Smooth muscle cell (in vitro differentiated cells): ENCODE results near the gene OSBPL6. TPM values are rescaled to one million over a fixed set of nuclear protein-coding genes. Genes with fewer than 3 reads are reported as not detected.
"Not testable (repeated sequence)": the region's sequence is repeated elsewhere in the genome, so short reads cannot be mapped to it uniquely, and the experiment has no call there.

ENCODE experiments used
- DNase-seq: peaks from one replicate; lab custom pipeline; 2025; ENCODE audit not compliant: unreplicated experiment; lab: John Stamatoyannopoulos, UW
- H2AFZ ChIP-seq: fragments of 200-600 bp; sonication (generic); 2 replicates; pipeline ENCODE4 v1.6.0; 2016; ENCODE audit warnings: antibody characterized with exemption, low read depth, mild to moderate bottlenecking
- H3F3A ChIP-seq: fragments of 200-600 bp; sonication (generic); 2 replicates; pipeline ENCODE4 v1.6.0; 2017; ENCODE audit warnings: antibody characterized with exemption, low read depth
- H3K27ac ChIP-seq: fragments of 200-600 bp; sonication (generic); 2 replicates; pipeline ENCODE4 v1.5.1; 2016; ENCODE audit warnings: low read depth, mild to moderate bottlenecking
- H3K27me3 ChIP-seq: fragments of 200-600 bp; sonication (generic); 2 replicates; pipeline ENCODE4 v1.6.1; 2016; ENCODE audit warnings: low read depth, mild to moderate bottlenecking
- H3K36me3 ChIP-seq: fragments of 200-600 bp; sonication (generic); 2 replicates; pipeline ENCODE4 v1.5.1; 2016; ENCODE audit warnings: low read depth
- H3K4me1 ChIP-seq: fragments of 200-600 bp; sonication (generic); 2 replicates; pipeline ENCODE4 v1.5.1; 2016; ENCODE audit warnings: low read depth
- H3K4me2 ChIP-seq: fragments of 200-600 bp; sonication (generic); 2 replicates; pipeline ENCODE4 v1.6.0; 2016; ENCODE audit warnings: mild to moderate bottlenecking
- H3K4me3 ChIP-seq: fragments of 200-600 bp; sonication (generic); 2 replicates; pipeline ENCODE4 v1.5.1; 2016; ENCODE audit warnings: mild to moderate bottlenecking
- H3K79me2 ChIP-seq: fragments of 200-600 bp; sonication (generic); 2 replicates; pipeline ENCODE4 v1.6.0; 2016; ENCODE audit warnings: low read depth, mild to moderate bottlenecking
- H3K9ac ChIP-seq: fragments of 200-600 bp; sonication (generic); 2 replicates; pipeline ENCODE4 v1.6.0; 2016; ENCODE audit warnings: low read depth
- H3K9me3 ChIP-seq: fragments of 200-600 bp; sonication (generic); replicated peaks from 2 replicates; pipeline ENCODE4 v1.5.1; 2016; ENCODE audit warnings: low read depth
- H4K20me1 ChIP-seq: fragments of 200-600 bp; sonication (generic); 2 replicates; pipeline ENCODE4 v1.6.0; 2016; ENCODE audit warnings: low read depth
- CTCF ChIP-seq: fragments of 200-600 bp; sonication (generic); IDR thresholded peaks from 2 replicates; pipeline ENCODE4 v1.5.1; 2017; ENCODE audit warnings: borderline replicate concordance, mild to moderate bottlenecking, antibody characterized with exemption; ENCODE audit not compliant: insufficient read depth, poor library complexity, severe bottlenecking
- WGBS: methylation state at CpG from one replicate; pipeline ENCODE4 v1.1.7; 2016; ENCODE audit warnings: low lambda C conversion rate; 5-methylcytosine and 5-hydroxymethylcytosine counted together
- polyA plus RNA-seq: library from polyadenylated mRNA; unstranded; fragments of >200 nt; fragmentation: Nextera tagmentation; extraction: Ambion mirVana; gene quantifications from 2 replicates; pipeline ENCODE4 v1.2.1, GENCODE V29; 2016
- total RNA-seq: library from RNA; depleted of rRNA; stranded (reverse); fragments of >200 nt; gene quantifications from 2 replicates; pipeline ENCODE4 v1.2.3, GENCODE V29; 2014

The OSBPL6 gene
- total and polyA plus RNA-seq, 2 experiments from 2014 or later = 7.4 to 7.6 TPM

- WGBS = 90% methylated on average over 3 of the region's 3 CpGs
- no peak overlapping the region for H3K9ac ChIP-seq
- no peak overlapping the region for H3K27ac ChIP-seq
- TF ChIP-seq CTCF = no peak
- no peaks in the 10 kb centered on the region for H3K4me1 ChIP-seq
- H4K20me1 ChIP-seq = no peaks in the 10 kb centered on the region
- H2AFZ ChIP-seq = no peak overlapping the region
- no peaks in the 10 kb centered on the region for H3F3A ChIP-seq
- no peaks in the 10 kb centered on the region for H3K27me3 ChIP-seq
- no peak for DNase-seq
- H3K79me2 ChIP-seq = no peaks in the 10 kb centered on the region
- no peak overlapping the region for H3K4me2 ChIP-seq
- no peak overlapping the region for H3K4me3 ChIP-seq
- no peaks in the 10 kb centered on the region for H3K9me3 ChIP-seq
- no peaks in the 10 kb centered on the region for H3K36me3 ChIP-seq
Observed at GRCh38 chr2:178350051-178350450, 155.7 kb downstream of the OSBPL6 start.

DNA sequence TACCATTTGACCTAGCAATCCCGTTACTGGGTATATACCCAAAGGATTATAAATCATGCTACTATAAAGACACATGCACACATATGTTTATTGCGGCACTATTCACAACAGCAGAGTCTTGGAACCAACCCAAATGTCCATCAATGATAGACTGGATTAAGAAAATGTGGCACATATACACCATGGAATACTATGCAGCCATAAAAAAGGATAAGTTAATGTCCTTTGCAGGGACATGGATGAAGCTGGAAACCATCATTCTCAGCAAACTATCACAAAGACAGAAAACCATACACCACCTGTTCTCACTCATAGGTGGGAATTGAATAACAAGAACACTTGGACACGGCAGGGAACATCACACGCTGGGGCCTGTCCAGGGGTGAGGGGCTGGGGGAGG is 163.4 kb downstream of the OSBPL6 start:
- not testable (repeated sequence) for H3F3A ChIP-seq, H3K9me3 ChIP-seq, H2AFZ ChIP-seq, H3K27me3 ChIP-seq, H3K27ac ChIP-seq, H3K4me3 ChIP-seq, DNase-seq, H4K20me1 ChIP-seq, H3K36me3 ChIP-seq, H3K79me2 ChIP-seq, H3K4me1 ChIP-seq, H3K4me2 ChIP-seq, H3K9ac ChIP-seq
- WGBS = 95% methylated on average over 4 of the region's 4 CpGs

GRCh38 chr2:178359192-178359912 is 165.0 kb downstream of the OSBPL6 start:
- Histone ChIP-seq H3K9ac (no peak overlapping the region), H3K27ac (no peak overlapping the region), H4K20me1 (no peaks in the 10 kb centered on the region), H3K36me3 (no peaks in the 10 kb centered on the region), H2AFZ (no peak overlapping the region), H3K4me3 (no peak overlapping the region), H3K9me3 (no peaks in the 10 kb centered on the region), H3K4me2 (no peak overlapping the region), H3K4me1 (no peaks in the 10 kb centered on the region), H3K27me3 (no peaks in the 10 kb centered on the region), H3F3A (no peaks in the 10 kb centered on the region), H3K79me2 (no peaks in the 10 kb centered on the region)
- WGBS = 97% methylated on average over 7 of the region's 7 CpGs
- no peak for DNase-seq
- no peak for TF ChIP-seq CTCF

DNA sequence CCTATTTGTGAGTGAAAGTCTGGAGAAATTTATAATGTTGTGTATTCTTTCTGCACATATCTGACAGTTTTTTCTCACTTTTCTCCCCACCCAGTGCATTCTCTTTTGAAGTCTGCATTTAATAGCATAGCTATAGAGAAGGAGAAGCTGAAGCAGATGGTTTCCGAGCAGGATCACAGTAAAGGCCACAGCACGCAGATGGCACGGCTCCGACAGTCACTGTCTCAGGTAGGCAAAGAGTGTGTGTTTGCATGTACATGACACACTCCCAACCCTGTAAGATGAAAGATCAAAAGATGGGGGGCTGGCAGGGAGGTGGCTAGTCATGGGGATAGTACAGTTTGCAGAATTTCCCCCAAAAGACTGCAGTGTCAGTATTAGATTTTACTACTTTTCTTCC is 167.3 kb downstream of the OSBPL6 start:
- H3K4me1 ChIP-seq = no peaks in the 10 kb centered on the region
- no peaks in the 10 kb centered on the region for H3K9me3 ChIP-seq
- DNase-seq = no peak
- H3K27ac ChIP-seq = no peak overlapping the region
- H3K4me3 ChIP-seq = no peak overlapping the region
- no peaks in the 10 kb centered on the region for H3F3A ChIP-seq
- no peaks in the 10 kb centered on the region for H3K27me3 ChIP-seq
- no peaks in the 10 kb centered on the region for H3K79me2 ChIP-seq
- WGBS = 96% methylated on average over 4 of the region's 4 CpGs
- TF ChIP-seq CTCF = no peak
- no peak overlapping the region for H3K4me2 ChIP-seq
- no peaks in the 10 kb centered on the region for H4K20me1 ChIP-seq
- no peaks in the 10 kb centered on the region for H3K36me3 ChIP-seq
- no peak overlapping the region for H3K9ac ChIP-seq
- H2AFZ ChIP-seq = no peak overlapping the region
